GM21515 (cell line): ENCODE data around the gene GPBP1L1.
"Not testable (repeated sequence)": the region's sequence is repeated elsewhere in the genome, so short reads cannot be mapped to it uniquely, and the experiment has no call there.

Source experiments
- ATAC-seq: cut with Tn5 transposase; IDR thresholded peaks from one replicate; pipeline ENCODE4 v1.9.1; 2021; ENCODE audit not compliant: unreplicated experiment

Gene GPBP1L1

GRCh38 chr1:45682942-45683341 lies 3.4 kb downstream of the GPBP1L1 start:
- ATAC-seq, result no peak

GRCh38 chr1:45679123-45679522 lies 7.2 kb downstream of the GPBP1L1 start:
- no peak for ATAC-seq

GRCh38 chr1:45678489-45678888 lies 7.8 kb downstream of the GPBP1L1 start:
- no peak for ATAC-seq

- ATAC-seq, result no peak
These were observed 8.5 kb downstream of the GPBP1L1 start for GRCh38 chr1:45677751-45678245.

- not testable (repeated sequence) for ATAC-seq
These were observed 9.8 kb downstream of the GPBP1L1 start for GRCh38 chr1:45676553-45676952.

- no peak for ATAC-seq
These were observed 11.9 kb downstream of the GPBP1L1 start for GRCh38 chr1:45674478-45674877.

- ATAC-seq, result no peak
These were observed 12.4 kb downstream of the GPBP1L1 start for GRCh38 chr1:45673956-45674355.

- no peak for ATAC-seq
These were observed 16.3 kb downstream of the GPBP1L1 start for GRCh38 chr1:45669859-45670655.

GRCh38 chr1:45669379-45669778 lies 17.0 kb downstream of the GPBP1L1 start:
- no peak for ATAC-seq

GRCh38 chr1:45668526-45668925 lies 17.8 kb downstream of the GPBP1L1 start:
- no peak for ATAC-seq

GRCh38 chr1:45667321-45668111 lies 18.8 kb downstream of the GPBP1L1 start:
- no peak for ATAC-seq

GRCh38 chr1:45666836-45667235 lies 19.5 kb downstream of the GPBP1L1 start:
- ATAC-seq, result no peak

GRCh38 chr1:45660336-45660735 lies 26.0 kb downstream of the GPBP1L1 start:
- ATAC-seq, result no peak

- ATAC-seq, result no peak
These were observed 27.1 kb downstream of the GPBP1L1 start for GRCh38 chr1:45659222-45659621.

GRCh38 chr1:45658171-45658570 lies 28.2 kb downstream of the GPBP1L1 start:
- ATAC-seq, result no peak

- no peak for ATAC-seq
These were observed 29.6 kb downstream of the GPBP1L1 start for GRCh38 chr1:45656573-45657226.

- ATAC-seq, result no peak
These were observed 31.6 kb downstream of the GPBP1L1 start for GRCh38 chr1:45654540-45655280.

- ATAC-seq, result no peak
These were observed 38.9 kb downstream of the GPBP1L1 start for GRCh38 chr1:45647248-45648021.

GRCh38 chr1:45644661-45645060 lies 41.7 kb downstream of the GPBP1L1 start:
- no peak for ATAC-seq

- ATAC-seq, result no peak
These were observed 42.4 kb downstream of the GPBP1L1 start for GRCh38 chr1:45643978-45644377.
